ENCODE data around the gene GDF11.
A peak's percentile ranks its signal among the peaks of the same experiment; 100 is the strongest.

Gene GDF11

GRCh38 chr12:55795950-55796349, 53.0 kb downstream of the GDF11 start:
- H3K4me3 ChIP-seq (ENCODE audit: low read length), result no peak overlapping the region
- peaks cover 27% of the 10 kb centered on the region for H3K79me2 ChIP-seq (ENCODE audit: control insufficient read depth, low read length)
- no peak overlapping the region for H3K27ac ChIP-seq (ENCODE audit: low read depth, low read length)
- no peaks in the 10 kb centered on the region for H3K9me3 ChIP-seq (ENCODE audit: control insufficient read depth, insufficient read depth, low read length)
- H4K20me1 ChIP-seq (ENCODE audit: control insufficient read depth, insufficient read depth, low read depth, low read length), result peaks cover 8% of the 10 kb centered on the region
- H3F3A ChIP-seq (ENCODE audit: control insufficient read depth, insufficient read depth), result peaks cover 12% of the 10 kb centered on the region
- H3K36me3 ChIP-seq (ENCODE audit: control insufficient read depth, low read length), result peaks cover 94% of the 10 kb centered on the region
- H3K4me2 ChIP-seq (ENCODE audit: low read length), result no peak overlapping the region
- no peaks in the 10 kb centered on the region for H3K4me1 ChIP-seq (ENCODE audit: control insufficient read depth, low read length)
- TF ChIP-seq EZH2phosphoT487 (IDR thresholded peaks at IDR 0.05; ENCODE audit: borderline replicate concordance, low read length), result no peak
- no peak for TF ChIP-seq CTCF (IDR thresholded peaks at IDR 0.05; ENCODE audit: low read depth, low read length, poor library complexity, severe bottlenecking)
- H3K27me3 ChIP-seq (ENCODE audit: control insufficient read depth, low read length), result no peaks in the 10 kb centered on the region
- H3K9me2 ChIP-seq (replicated peaks; ENCODE audit: control insufficient read depth, low read length), result no peaks in the 10 kb centered on the region

- peaks cover 8% of the 10 kb centered on the region for H3F3A ChIP-seq (ENCODE audit: control insufficient read depth, insufficient read depth)
- TF ChIP-seq EZH2phosphoT487 (IDR thresholded peaks at IDR 0.05; ENCODE audit: borderline replicate concordance, low read length), result no peak
- TF ChIP-seq CTCF (IDR thresholded peaks at IDR 0.05; ENCODE audit: low read depth, low read length, poor library complexity, severe bottlenecking), result peak; percentile 70
- H3K27ac ChIP-seq (ENCODE audit: low read depth, low read length), result no peak overlapping the region
- H3K4me1 ChIP-seq (ENCODE audit: control insufficient read depth, low read length), result no peaks in the 10 kb centered on the region
- H3K79me2 ChIP-seq (ENCODE audit: control insufficient read depth, low read length), result peaks cover 27% of the 10 kb centered on the region
- H3K4me3 ChIP-seq (ENCODE audit: low read length), result no peak overlapping the region
- peaks cover 96% of the 10 kb centered on the region for H3K36me3 ChIP-seq (ENCODE audit: control insufficient read depth, low read length)
- no peaks in the 10 kb centered on the region for H3K9me2 ChIP-seq (replicated peaks; ENCODE audit: control insufficient read depth, low read length)
- no peak overlapping the region for H3K4me2 ChIP-seq (ENCODE audit: low read length)
- no peaks in the 10 kb centered on the region for H3K9me3 ChIP-seq (ENCODE audit: control insufficient read depth, insufficient read depth, low read length)
- peaks cover 8% of the 10 kb centered on the region for H4K20me1 ChIP-seq (ENCODE audit: control insufficient read depth, insufficient read depth, low read depth, low read length)
- no peaks in the 10 kb centered on the region for H3K27me3 ChIP-seq (ENCODE audit: control insufficient read depth, low read length)
Measured at GRCh38 chr12:55797068-55797467, 54.1 kb downstream of the GDF11 start.

- H3K27ac ChIP-seq (ENCODE audit: low read depth, low read length), result no peak overlapping the region
- H3K4me1 ChIP-seq (ENCODE audit: control insufficient read depth, low read length), result no peaks in the 10 kb centered on the region
- H3K27me3 ChIP-seq (ENCODE audit: control insufficient read depth, low read length), result no peaks in the 10 kb centered on the region
- no peaks in the 10 kb centered on the region for H3K9me3 ChIP-seq (ENCODE audit: control insufficient read depth, insufficient read depth, low read length)
- H4K20me1 ChIP-seq (ENCODE audit: control insufficient read depth, insufficient read depth, low read depth, low read length), result peaks cover 8% of the 10 kb centered on the region
- H3K36me3 ChIP-seq (ENCODE audit: control insufficient read depth, low read length), result peaks cover 98% of the 10 kb centered on the region
- H3K9me2 ChIP-seq (replicated peaks; ENCODE audit: control insufficient read depth, low read length), result no peaks in the 10 kb centered on the region
- H3K4me2 ChIP-seq (ENCODE audit: low read length), result no peak overlapping the region
- H3F3A ChIP-seq (ENCODE audit: control insufficient read depth, insufficient read depth), result peaks cover 8% of the 10 kb centered on the region
- TF ChIP-seq EZH2phosphoT487 (IDR thresholded peaks at IDR 0.05; ENCODE audit: borderline replicate concordance, low read length) (no peak), CTCF (IDR thresholded peaks at IDR 0.05; ENCODE audit: low read depth, low read length, poor library complexity, severe bottlenecking) (no peak)
- peaks cover 29% of the 10 kb centered on the region for H3K79me2 ChIP-seq (ENCODE audit: control insufficient read depth, low read length)
- no peak overlapping the region for H3K4me3 ChIP-seq (ENCODE audit: low read length)
Measured at GRCh38 chr12:55797550-55797949, 54.6 kb downstream of the GDF11 start.

Measured in DOHH2 (cell line).